GM18507 (cell line): Measurements from ENCODE around the gene FBXO2.
"Not testable (repeated sequence)": the region's sequence is repeated elsewhere in the genome, so short reads cannot be mapped to it uniquely, and the experiment has no call there.

ENCODE experiments used
- DNase-seq: peaks from one replicate; pipeline ENCODE4 v3.0.0; 2011; ENCODE audit warnings: low read depth; ENCODE audit not compliant: insufficient read length; ENCODE audit errors: extremely low spot score
- FAIRE-seq: peaks from 2 replicates; lab custom pipeline; 2011; peaks lifted over from hg19 to GRCh38; lab: Jason Lieb, UNC

Gene FBXO2

GRCh38 chr1:11639372-11639771 is 14.9 kb downstream of the FBXO2 start:
- DNase-seq (no peak), FAIRE-seq (no peak)

- DNase-seq (no peak), FAIRE-seq (no peak)
These were observed 16.1 kb downstream of the FBXO2 start for GRCh38 chr1:11638121-11638520.

- no peak for DNase-seq
- FAIRE-seq: no peak
These were observed 19.6 kb downstream of the FBXO2 start for GRCh38 chr1:11634365-11635192.

- DNase-seq (no peak), FAIRE-seq (no peak)
These were observed 24.8 kb downstream of the FBXO2 start for GRCh38 chr1:11629184-11630016.

- no peak for FAIRE-seq
- no peak for DNase-seq
These were observed 25.5 kb downstream of the FBXO2 start for GRCh38 chr1:11628767-11629166.

GRCh38 chr1:11626551-11626950 is 27.7 kb downstream of the FBXO2 start:
- DNase-seq (no peak), FAIRE-seq (no peak)

- DNase-seq: no peak
- FAIRE-seq: no peak
These were observed 30.5 kb downstream of the FBXO2 start for GRCh38 chr1:11623702-11624101.

- DNase-seq (no peak), FAIRE-seq (no peak)
These were observed 31.8 kb downstream of the FBXO2 start for GRCh38 chr1:11622398-11622797.

- DNase-seq (no peak), FAIRE-seq (no peak)
These were observed 33.3 kb downstream of the FBXO2 start for GRCh38 chr1:11620924-11621323.

- DNase-seq (no peak), FAIRE-seq (no peak)
These were observed 33.8 kb downstream of the FBXO2 start for GRCh38 chr1:11620405-11620804.

GRCh38 chr1:11617741-11618140 is 36.5 kb downstream of the FBXO2 start:
- DNase-seq: no peak
- no peak for FAIRE-seq

- no peak for FAIRE-seq
- DNase-seq: no peak
These were observed 36.9 kb downstream of the FBXO2 start for GRCh38 chr1:11617314-11617713.

GRCh38 chr1:11616766-11617165 is 37.5 kb downstream of the FBXO2 start:
- DNase-seq: no peak
- no peak for FAIRE-seq

- DNase-seq: no peak
- FAIRE-seq: no peak
These were observed 39.1 kb downstream of the FBXO2 start for GRCh38 chr1:11615090-11615489.

GRCh38 chr1:11613347-11613746 is 40.9 kb downstream of the FBXO2 start:
- FAIRE-seq (no peak), DNase-seq (no peak)

GRCh38 chr1:11611638-11612327 is 42.4 kb downstream of the FBXO2 start:
- FAIRE-seq (no peak), DNase-seq (no peak)

GRCh38 chr1:11610629-11611180 is 43.5 kb downstream of the FBXO2 start:
- DNase-seq (no peak), FAIRE-seq (no peak)

GRCh38 chr1:11609378-11609777 is 44.9 kb downstream of the FBXO2 start:
- not testable (repeated sequence) for FAIRE-seq, DNase-seq

GRCh38 chr1:11608596-11609130 is 45.6 kb downstream of the FBXO2 start:
- not testable (repeated sequence) for DNase-seq, FAIRE-seq

- DNase-seq (no peak), FAIRE-seq (no peak)
These were observed 47.5 kb downstream of the FBXO2 start for GRCh38 chr1:11606775-11607174.
